Smooth muscle cell (in vitro differentiated cells): ENCODE results near the gene FAM210B. TPM values are rescaled to one million over a fixed set of nuclear protein-coding genes. Genes with fewer than 3 reads are reported as not detected.

ENCODE experiments used
- DNase-seq: peaks from one replicate; lab custom pipeline; 2025; ENCODE audit not compliant: unreplicated experiment; lab: John Stamatoyannopoulos, UW
- H2AFZ ChIP-seq: fragments of 200-600 bp; sonication (generic); 2 replicates; pipeline ENCODE4 v1.6.0; 2016; ENCODE audit warnings: antibody characterized with exemption, low read depth, mild to moderate bottlenecking
- H3F3A ChIP-seq: fragments of 200-600 bp; sonication (generic); 2 replicates; pipeline ENCODE4 v1.6.0; 2017; ENCODE audit warnings: antibody characterized with exemption, low read depth
- H3K27ac ChIP-seq: fragments of 200-600 bp; sonication (generic); 2 replicates; pipeline ENCODE4 v1.5.1; 2016; ENCODE audit warnings: low read depth, mild to moderate bottlenecking
- H3K27me3 ChIP-seq: fragments of 200-600 bp; sonication (generic); 2 replicates; pipeline ENCODE4 v1.6.1; 2016; ENCODE audit warnings: low read depth, mild to moderate bottlenecking
- H3K36me3 ChIP-seq: fragments of 200-600 bp; sonication (generic); 2 replicates; pipeline ENCODE4 v1.5.1; 2016; ENCODE audit warnings: low read depth
- H3K4me1 ChIP-seq: fragments of 200-600 bp; sonication (generic); 2 replicates; pipeline ENCODE4 v1.5.1; 2016; ENCODE audit warnings: low read depth
- H3K4me2 ChIP-seq: fragments of 200-600 bp; sonication (generic); 2 replicates; pipeline ENCODE4 v1.6.0; 2016; ENCODE audit warnings: mild to moderate bottlenecking
- H3K4me3 ChIP-seq: fragments of 200-600 bp; sonication (generic); 2 replicates; pipeline ENCODE4 v1.5.1; 2016; ENCODE audit warnings: mild to moderate bottlenecking
- H3K79me2 ChIP-seq: fragments of 200-600 bp; sonication (generic); 2 replicates; pipeline ENCODE4 v1.6.0; 2016; ENCODE audit warnings: low read depth, mild to moderate bottlenecking
- H3K9ac ChIP-seq: fragments of 200-600 bp; sonication (generic); 2 replicates; pipeline ENCODE4 v1.6.0; 2016; ENCODE audit warnings: low read depth
- H3K9me3 ChIP-seq: fragments of 200-600 bp; sonication (generic); replicated peaks from 2 replicates; pipeline ENCODE4 v1.5.1; 2016; ENCODE audit warnings: low read depth
- H4K20me1 ChIP-seq: fragments of 200-600 bp; sonication (generic); 2 replicates; pipeline ENCODE4 v1.6.0; 2016; ENCODE audit warnings: low read depth
- WGBS: methylation state at CpG from one replicate; pipeline ENCODE4 v1.1.7; 2016; ENCODE audit warnings: low lambda C conversion rate; 5-methylcytosine and 5-hydroxymethylcytosine counted together
- polyA plus RNA-seq: library from polyadenylated mRNA; unstranded; fragments of >200 nt; fragmentation: Nextera tagmentation; extraction: Ambion mirVana; gene quantifications from 2 replicates; pipeline ENCODE4 v1.2.1, GENCODE V29; 2016
- total RNA-seq: library from RNA; depleted of rRNA; stranded (reverse); fragments of >200 nt; gene quantifications from 2 replicates; pipeline ENCODE4 v1.2.3, GENCODE V29; 2014
- TF ChIP-seq, protein P1 (sequence below): fragments of 200-600 bp; sonication (generic); IDR thresholded peaks from 2 replicates; pipeline ENCODE4 v1.5.1; 2017; ENCODE audit warnings: borderline replicate concordance, mild to moderate bottlenecking, antibody characterized with exemption; ENCODE audit not compliant: insufficient read depth, poor library complexity, severe bottlenecking

FAM210B gene
- total and polyA plus RNA-seq, 2 experiments from 2014 or later: 32.0 to 38.2 TPM

GRCh38 chr20:56368351-56369134 lies 9.8 kb downstream of the FAM210B start:
- Histone ChIP-seq H2AFZ (no peak overlapping the region), H3K9ac (no peak overlapping the region), H3K4me2 (no peak overlapping the region), H3K9me3 (no peaks in the 10 kb centered on the region), H3F3A (peaks cover 6% of the 10 kb centered on the region), H3K36me3 (no peaks in the 10 kb centered on the region), H3K27me3 (no peaks in the 10 kb centered on the region), H3K4me3 (no peak overlapping the region), H4K20me1 (peaks cover 12% of the 10 kb centered on the region), H3K27ac (no peak overlapping the region), H3K4me1 (no peaks in the 10 kb centered on the region), H3K79me2 (no peaks in the 10 kb centered on the region)
- WGBS: 90% methylated on average over 6 of the region's 6 CpGs
- TF ChIP-seq, protein P1, sequence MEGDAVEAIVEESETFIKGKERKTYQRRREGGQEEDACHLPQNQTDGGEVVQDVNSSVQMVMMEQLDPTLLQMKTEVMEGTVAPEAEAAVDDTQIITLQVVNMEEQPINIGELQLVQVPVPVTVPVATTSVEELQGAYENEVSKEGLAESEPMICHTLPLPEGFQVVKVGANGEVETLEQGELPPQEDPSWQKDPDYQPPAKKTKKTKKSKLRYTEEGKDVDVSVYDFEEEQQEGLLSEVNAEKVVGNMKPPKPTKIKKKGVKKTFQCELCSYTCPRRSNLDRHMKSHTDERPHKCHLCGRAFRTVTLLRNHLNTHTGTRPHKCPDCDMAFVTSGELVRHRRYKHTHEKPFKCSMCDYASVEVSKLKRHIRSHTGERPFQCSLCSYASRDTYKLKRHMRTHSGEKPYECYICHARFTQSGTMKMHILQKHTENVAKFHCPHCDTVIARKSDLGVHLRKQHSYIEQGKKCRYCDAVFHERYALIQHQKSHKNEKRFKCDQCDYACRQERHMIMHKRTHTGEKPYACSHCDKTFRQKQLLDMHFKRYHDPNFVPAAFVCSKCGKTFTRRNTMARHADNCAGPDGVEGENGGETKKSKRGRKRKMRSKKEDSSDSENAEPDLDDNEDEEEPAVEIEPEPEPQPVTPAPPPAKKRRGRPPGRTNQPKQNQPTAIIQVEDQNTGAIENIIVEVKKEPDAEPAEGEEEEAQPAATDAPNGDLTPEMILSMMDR: no peak
- DNase-seq: no peak

GRCh38 chr20:56369179-56369578 lies 10.4 kb downstream of the FAM210B start:
- WGBS: 87% methylated on average over 4 of the region's 4 CpGs
- Histone ChIP-seq H3K4me3 (no peak overlapping the region), H3K79me2 (no peaks in the 10 kb centered on the region), H3K4me1 (peaks cover 2% of the 10 kb centered on the region), H2AFZ (no peak overlapping the region), H3K27me3 (no peaks in the 10 kb centered on the region), H3K36me3 (no peaks in the 10 kb centered on the region), H3K9ac (no peak overlapping the region), H4K20me1 (peaks cover 5% of the 10 kb centered on the region), H3F3A (peaks cover 7% of the 10 kb centered on the region), H3K4me2 (no peak overlapping the region), H3K9me3 (no peaks in the 10 kb centered on the region), H3K27ac (no peak overlapping the region)
- DNase-seq: no peak
- TF ChIP-seq, protein P1: no peak

DNA sequence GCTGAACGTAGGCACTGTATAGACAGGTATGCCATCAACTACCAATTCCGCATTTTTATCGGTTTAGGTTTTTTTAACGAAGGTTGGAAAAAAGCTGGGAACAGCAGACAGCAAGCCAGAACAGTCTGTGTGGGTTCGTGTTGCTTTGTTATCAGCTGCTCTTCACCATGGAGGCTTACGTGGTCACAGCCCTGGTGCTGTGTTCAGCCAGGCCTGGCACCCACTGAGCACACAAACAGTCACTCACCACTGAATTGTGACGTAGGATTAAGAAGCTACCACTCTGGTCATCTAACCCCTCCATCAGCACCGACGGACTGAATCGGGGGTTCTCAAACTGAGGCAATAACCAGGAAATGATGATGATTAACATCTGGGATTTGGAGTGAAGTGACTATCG lies 13.2 kb downstream of the FAM210B start:
- WGBS: 54% methylated on average over 11 of the region's 11 CpGs
- Histone ChIP-seq H3K4me3 (no peak overlapping the region), H3K9me3 (no peaks in the 10 kb centered on the region), H3K4me2 (no peak overlapping the region), H3K27me3 (no peaks in the 10 kb centered on the region), H3F3A (peaks cover 8% of the 10 kb centered on the region), H3K79me2 (peaks cover 4% of the 10 kb centered on the region), H4K20me1 (no peaks in the 10 kb centered on the region), H3K9ac (no peak overlapping the region), H3K27ac (peak overlapping the region; percentile 16), H2AFZ (no peak overlapping the region), H3K4me1 (peaks cover 3% of the 10 kb centered on the region), H3K36me3 (no peaks in the 10 kb centered on the region)
- no peak for DNase-seq
- TF ChIP-seq, protein P1: no peak

DNA sequence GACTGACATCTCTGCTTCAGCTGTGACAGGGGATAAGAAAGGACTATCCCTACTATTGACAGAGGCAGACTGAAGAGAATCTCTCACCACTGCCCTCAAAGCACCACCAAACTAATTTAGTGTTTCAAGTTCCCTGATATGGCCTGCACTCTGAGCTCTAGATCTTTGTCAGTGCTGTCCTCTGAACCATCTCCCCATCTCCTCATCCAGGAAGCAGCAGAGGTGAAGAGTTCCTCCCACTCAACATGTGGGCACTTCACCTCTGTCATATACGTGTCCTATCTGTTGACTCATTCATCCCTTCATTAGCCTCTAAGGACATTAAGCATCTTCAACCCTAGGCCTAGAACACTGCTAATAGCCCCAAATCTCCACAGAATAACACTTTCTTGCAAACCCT lies 14.1 kb downstream of the FAM210B start:
- TF ChIP-seq, protein P1: no peak
- Histone ChIP-seq H3K9ac (no peak overlapping the region), H3K4me2 (no peak overlapping the region), H3K79me2 (peaks cover 9% of the 10 kb centered on the region), H3K4me3 (no peak overlapping the region), H3K27me3 (no peaks in the 10 kb centered on the region), H4K20me1 (no peaks in the 10 kb centered on the region), H3K9me3 (no peaks in the 10 kb centered on the region), H3F3A (peaks cover 8% of the 10 kb centered on the region), H2AFZ (no peak overlapping the region), H3K36me3 (no peaks in the 10 kb centered on the region), H3K27ac (peak overlapping the region; percentile 16), H3K4me1 (peaks cover 3% of the 10 kb centered on the region)
- no peak for DNase-seq
- 71% methylated on average over 1 of the region's 1 CpG for WGBS
